MM.1S (cell line): ENCODE measurements around the gene ADAM23.

Source experiments
- DNase-seq: peaks from one replicate; pipeline ENCODE4 v3.0.0-alpha.2; 2015
- H2AFZ ChIP-seq: fragments of 300-600 bp; sonication (generic); 2 replicates; pipeline ENCODE4 v1.6.0; 2016; ENCODE audit warnings: antibody characterized with exemption, low read length
- H3F3A ChIP-seq: fragments of 300-600 bp; sonication (generic); 2 replicates; pipeline ENCODE4 v1.6.1; 2016; ENCODE audit warnings: mild to moderate bottlenecking, antibody characterized with exemption, low read length, moderate library complexity, mixed read lengths; ENCODE audit not compliant: insufficient read depth
- H3K27ac ChIP-seq: fragments of 300-600 bp; sonication (generic); 2 replicates; pipeline ENCODE4 v1.5.1; 2016; ENCODE audit warnings: mild to moderate bottlenecking, low read length
- H3K27me3 ChIP-seq: fragments of 300-600 bp; sonication (generic); replicated peaks from 2 replicates; pipeline ENCODE4 v1.6.0; 2016; ENCODE audit warnings: low read length; ENCODE audit not compliant: insufficient read depth
- H3K36me3 ChIP-seq: fragments of 300-600 bp; sonication (generic); replicated peaks from 2 replicates; pipeline ENCODE4 v1.6.1; 2016; ENCODE audit warnings: mild to moderate bottlenecking, low read length, mixed read lengths; ENCODE audit not compliant: insufficient read depth
- H3K4me1 ChIP-seq: fragments of 300-600 bp; sonication (generic); 2 replicates; pipeline ENCODE4 v1.6.1; 2016; ENCODE audit warnings: low read length, mixed read lengths
- H3K4me2 ChIP-seq: fragments of 300-600 bp; sonication (generic); 2 replicates; pipeline ENCODE4 v1.6.0; 2016; ENCODE audit warnings: low read depth, low read length
- H3K4me3 ChIP-seq: fragments of 300-600 bp; sonication (generic); 2 replicates; pipeline ENCODE4 v1.5.1; 2016; ENCODE audit warnings: low read length, mixed read lengths
- H3K79me2 ChIP-seq: fragments of 300-600 bp; sonication (generic); 2 replicates; pipeline ENCODE4 v1.6.1; 2016; ENCODE audit warnings: mixed run types, low read length, mixed read lengths
- H3K9ac ChIP-seq: fragments of 300-600 bp; sonication (generic); 2 replicates; pipeline ENCODE4 v1.6.1; 2016; ENCODE audit warnings: low read length, mixed read lengths
- H3K9me2 ChIP-seq: fragments of 300-600 bp; sonication (generic); replicated peaks from 2 replicates; pipeline ENCODE4 v1.6.1; 2016; ENCODE audit warnings: mild to moderate bottlenecking, low read length, mixed read lengths; ENCODE audit not compliant: insufficient read depth
- H3K9me3 ChIP-seq: fragments of 300-600 bp; sonication (generic); replicated peaks from 2 replicates; pipeline ENCODE4 v1.6.1; 2016; ENCODE audit warnings: mild to moderate bottlenecking, low read length, mixed read lengths; ENCODE audit not compliant: insufficient read depth
- H4K20me1 ChIP-seq: fragments of 300-600 bp; sonication (generic); 2 replicates; pipeline ENCODE4 v1.6.1; 2016; ENCODE audit warnings: mild to moderate bottlenecking, low read length, moderate library complexity, mixed read lengths; ENCODE audit not compliant: insufficient read depth
- EZH2 ChIP-seq: fragments of 300-600 bp; sonication (generic); optimal IDR thresholded peaks from 2 replicates; pipeline ENCODE3; 2017; ENCODE audit warnings: low read depth, mild to moderate bottlenecking, antibody characterized with exemption, low read length, mixed read lengths
- EZH2phosphoT487 ChIP-seq: fragments of 300-600 bp; sonication (generic); IDR thresholded peaks from 2 replicates; pipeline ENCODE4 v1.6.1; 2018; ENCODE audit warnings: antibody characterized with exemption, low read length
- TF ChIP-seq, protein P1 (sequence below): fragments of 300-600 bp; sonication (generic); IDR thresholded peaks from 2 replicates; pipeline ENCODE4 v1.5.1; 2016; ENCODE audit warnings: antibody characterized with exemption, low read length, mixed read lengths

ADAM23 gene

DNA sequence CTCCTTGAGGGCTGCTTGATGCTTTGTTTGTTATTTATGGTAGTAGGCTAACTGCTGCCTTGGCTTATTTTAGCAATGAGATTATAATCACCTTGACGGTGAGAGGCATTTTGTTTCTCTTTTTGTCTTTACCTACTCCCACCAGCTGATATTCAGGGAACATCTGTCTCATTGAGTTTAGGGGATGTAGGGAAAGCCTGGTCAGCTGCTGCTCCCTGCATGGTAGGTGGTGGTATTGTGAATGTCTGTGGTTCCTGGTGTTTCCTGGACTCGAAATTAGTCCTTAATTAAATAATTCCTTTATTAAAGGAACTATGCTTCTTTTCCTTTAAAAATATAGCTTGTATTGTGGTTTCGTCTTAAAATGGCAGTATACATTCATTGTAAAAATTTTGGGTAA, 77.8 kb downstream of the ADAM23 start:
- H3K79me2 ChIP-seq = no peaks in the 10 kb centered on the region
- H3K36me3 ChIP-seq = no peaks in the 10 kb centered on the region
- H3F3A ChIP-seq = no peaks in the 10 kb centered on the region; the same call in 1 of the 2 replicates
- H4K20me1 ChIP-seq = no peaks in the 10 kb centered on the region
- H3K9me2 ChIP-seq = no peaks in the 10 kb centered on the region
- no peak overlapping the region for H3K9ac ChIP-seq
- DNase-seq = no peak
- no peak overlapping the region; the same call in 1 of the 2 replicates for H3K27ac ChIP-seq
- H3K4me1 ChIP-seq = peaks cover 15% of the 10 kb centered on the region
- H2AFZ ChIP-seq = 0 out of 2 replicates have a peak overlapping the region, but pooled peaks have one; percentile 2
- no peak overlapping the region for H3K4me3 ChIP-seq
- H3K27me3 ChIP-seq = no peaks in the 10 kb centered on the region
- H3K9me3 ChIP-seq = no peaks in the 10 kb centered on the region
- peak overlapping the region; percentile 10; the same call in 1 of the 2 replicates for H3K4me2 ChIP-seq
- no peak for TF ChIP-seq EZH2phosphoT487
- TF ChIP-seq, protein P1, sequence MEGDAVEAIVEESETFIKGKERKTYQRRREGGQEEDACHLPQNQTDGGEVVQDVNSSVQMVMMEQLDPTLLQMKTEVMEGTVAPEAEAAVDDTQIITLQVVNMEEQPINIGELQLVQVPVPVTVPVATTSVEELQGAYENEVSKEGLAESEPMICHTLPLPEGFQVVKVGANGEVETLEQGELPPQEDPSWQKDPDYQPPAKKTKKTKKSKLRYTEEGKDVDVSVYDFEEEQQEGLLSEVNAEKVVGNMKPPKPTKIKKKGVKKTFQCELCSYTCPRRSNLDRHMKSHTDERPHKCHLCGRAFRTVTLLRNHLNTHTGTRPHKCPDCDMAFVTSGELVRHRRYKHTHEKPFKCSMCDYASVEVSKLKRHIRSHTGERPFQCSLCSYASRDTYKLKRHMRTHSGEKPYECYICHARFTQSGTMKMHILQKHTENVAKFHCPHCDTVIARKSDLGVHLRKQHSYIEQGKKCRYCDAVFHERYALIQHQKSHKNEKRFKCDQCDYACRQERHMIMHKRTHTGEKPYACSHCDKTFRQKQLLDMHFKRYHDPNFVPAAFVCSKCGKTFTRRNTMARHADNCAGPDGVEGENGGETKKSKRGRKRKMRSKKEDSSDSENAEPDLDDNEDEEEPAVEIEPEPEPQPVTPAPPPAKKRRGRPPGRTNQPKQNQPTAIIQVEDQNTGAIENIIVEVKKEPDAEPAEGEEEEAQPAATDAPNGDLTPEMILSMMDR = 0 out of 2 replicates have a peak, but pooled peaks have one; percentile 6

DNA sequence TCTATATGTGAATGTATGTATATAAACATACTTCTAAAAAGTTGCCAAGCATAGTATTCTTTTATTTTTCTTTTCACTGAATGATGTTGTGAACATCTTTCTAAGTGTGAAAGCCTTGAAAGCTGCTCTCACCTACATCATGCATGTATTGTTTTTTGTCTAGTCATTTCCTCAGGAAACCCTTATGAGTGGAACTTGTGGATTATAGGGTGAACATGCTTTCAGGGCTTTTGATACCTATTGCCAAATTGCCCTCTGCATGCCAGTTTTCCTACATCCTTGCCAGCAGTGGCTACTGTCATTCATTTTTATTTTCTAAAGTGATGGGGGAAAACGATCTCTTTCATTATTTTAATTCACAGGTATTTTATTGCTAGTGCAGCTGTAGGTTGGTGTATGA, 78.3 kb downstream of the ADAM23 start:
- no peaks in the 10 kb centered on the region for H4K20me1 ChIP-seq
- TF ChIP-seq, protein P1 = no peak
- TF ChIP-seq EZH2 (no peak), EZH2phosphoT487 (no peak)
- no peaks in the 10 kb centered on the region for H3K9me2 ChIP-seq

DNA sequence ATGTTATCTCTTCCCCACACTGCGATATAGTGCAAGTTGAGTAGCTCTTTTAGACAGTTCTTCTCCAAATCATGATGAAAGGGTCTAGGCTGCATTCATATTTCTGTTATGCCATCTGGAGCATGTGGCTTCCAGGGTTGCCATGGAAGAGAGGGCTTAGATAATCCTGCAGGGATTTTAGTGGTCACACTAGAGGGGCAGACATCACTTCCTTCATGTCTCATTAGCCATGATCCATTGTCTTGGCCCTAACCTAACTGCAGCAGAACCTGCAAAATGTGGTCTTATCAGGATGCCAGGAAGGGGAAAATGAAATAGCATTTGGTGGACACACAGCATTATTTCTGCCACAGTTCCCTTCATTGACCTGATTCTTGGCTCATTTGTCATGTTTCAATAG, 83.1 kb downstream of the ADAM23 start:
- no peak overlapping the region for H3K27ac ChIP-seq
- no peaks in the 10 kb centered on the region for H3K9me2 ChIP-seq
- no peaks in the 10 kb centered on the region for H3K9me3 ChIP-seq
- no peak overlapping the region for H3K4me3 ChIP-seq
- H3K4me1 ChIP-seq = peaks cover 4% of the 10 kb centered on the region
- no peaks in the 10 kb centered on the region for H3K79me2 ChIP-seq
- H3K4me2 ChIP-seq = no peak overlapping the region
- no peaks in the 10 kb centered on the region for H3K36me3 ChIP-seq
- no peak for DNase-seq
- TF ChIP-seq EZH2 (no peak), EZH2phosphoT487 (no peak)
- TF ChIP-seq, protein P1 = no peak
- H3K27me3 ChIP-seq = no peaks in the 10 kb centered on the region
- no peak overlapping the region for H3K9ac ChIP-seq
- H4K20me1 ChIP-seq = no peaks in the 10 kb centered on the region
- H2AFZ ChIP-seq = no peak overlapping the region
- H3F3A ChIP-seq = no peaks in the 10 kb centered on the region

More for the DNA sequence above, 78.3 kb downstream of the ADAM23 start:
- no peaks in the 10 kb centered on the region for H3K79me2 ChIP-seq
- no peak overlapping the region for H3K9ac ChIP-seq
- DNase-seq = peak; percentile 62
- peak overlapping the region; percentile 10 for H3K4me2 ChIP-seq
- H2AFZ ChIP-seq = no peak overlapping the region
- no peak overlapping the region for H3K4me3 ChIP-seq
- H3K27ac ChIP-seq = no peak overlapping the region; the same call in 1 of the 2 replicates
- peaks cover 15% of the 10 kb centered on the region for H3K4me1 ChIP-seq
- H3K36me3 ChIP-seq = no peaks in the 10 kb centered on the region
- H3F3A ChIP-seq = no peaks in the 10 kb centered on the region; the same call in 1 of the 2 replicates
- H3K9me3 ChIP-seq = no peaks in the 10 kb centered on the region
- H3K27me3 ChIP-seq = no peaks in the 10 kb centered on the region
